IgD-negative memory B cell (primary cell): ENCODE measurements around the gene ANKRD53. TPM values are rescaled to one million over a fixed set of nuclear protein-coding genes. Genes with fewer than 3 reads are reported as not detected.

ENCODE experiments used
- H3K27ac Mint-ChIP-seq, 3 donors: one replicate each; pipeline ENCODE4 v1.8.0; 2020 to 2022; ENCODE audit warnings: mild to moderate bottlenecking in 3 of 3, mixed read lengths in 3 of 3, moderate library complexity in 1 of 3
- H3K27me3 Mint-ChIP-seq: one replicate; pipeline ENCODE4 v1.8.0; 2021; ENCODE audit warnings: mixed read lengths
- H3K36me3 Mint-ChIP-seq: one replicate; pipeline ENCODE4 v1.8.0; 2020; ENCODE audit warnings: mild to moderate bottlenecking, mixed read lengths
- H3K4me1 Mint-ChIP-seq, 3 donors: one replicate each; pipeline ENCODE4 v1.8.0; 2020 to 2022; ENCODE audit warnings: mixed read lengths in 3 of 3, mild to moderate bottlenecking in 1 of 3
- H3K4me3 Mint-ChIP-seq, 4 donors: one replicate each; pipeline ENCODE4 v1.8.0; 2020 to 2022; ENCODE audit warnings: mild to moderate bottlenecking in 4 of 4, mixed read lengths in 4 of 4, moderate library complexity in 3 of 4
- H3K9me3 Mint-ChIP-seq, 3 donors: one replicate each; pipeline ENCODE4 v1.8.0; 2020 to 2021; ENCODE audit warnings: mixed read lengths in 3 of 3, mild to moderate bottlenecking in 1 of 3
- polyA plus RNA-seq: library from polyadenylated mRNA; unstranded; fragments of 300-500 nt; fragmentation: Illumina TruSeq; gene quantifications from one replicate; pipeline ENCODE4 v1.2.3, GENCODE V29; 2021

The ANKRD53 gene
- polyA plus RNA-seq, 1 donor from 2014 or later = not detected

DNA sequence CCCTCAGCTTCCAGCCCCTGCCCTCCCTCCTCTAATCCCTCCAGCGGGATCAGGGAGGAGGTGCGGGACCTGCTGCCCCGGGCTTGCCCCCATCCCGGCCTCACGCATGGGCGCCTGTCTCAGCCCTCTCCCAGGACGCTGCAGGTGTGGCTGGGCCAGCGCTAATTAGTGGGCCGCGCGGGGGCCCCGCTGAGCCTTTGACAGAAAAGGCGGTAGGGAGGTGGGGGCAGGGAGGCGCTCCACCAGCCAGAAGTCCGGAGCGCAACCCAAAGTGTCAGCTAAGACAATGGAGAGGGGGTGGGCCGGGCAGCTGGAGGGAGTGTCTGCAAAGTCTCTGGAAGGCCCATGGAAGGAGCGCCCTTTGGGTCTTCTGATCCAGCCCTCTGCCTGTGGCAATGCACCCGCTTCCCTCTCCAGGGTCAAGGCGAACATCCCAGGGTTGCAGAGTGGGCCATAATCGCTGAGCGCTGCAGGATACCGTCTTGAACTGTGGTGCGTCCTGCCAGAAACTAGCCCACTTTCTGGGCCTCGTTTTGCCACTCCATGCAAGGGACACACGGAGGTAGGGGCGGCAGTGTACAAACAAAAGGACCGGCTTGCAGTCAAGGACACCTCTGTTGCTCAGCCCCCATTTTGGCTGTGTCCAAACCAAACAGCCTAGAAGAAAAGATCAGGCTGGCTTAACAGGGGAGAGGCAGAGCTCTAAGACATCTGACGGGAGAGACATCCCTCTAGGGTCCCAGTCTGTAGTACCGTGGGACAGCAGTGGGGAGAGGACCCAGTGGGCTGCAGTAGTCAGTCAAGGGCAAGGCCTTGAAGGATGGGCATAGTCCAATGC is 39.2 kb upstream of the ANKRD53 start:
- peaks cover 8% of the 10 kb centered on the region for H3K27me3 Mint-ChIP-seq
- H3K4me3 Mint-ChIP-seq = no peak overlapping the region
- H3K9me3 Mint-ChIP-seq = no peaks in the 10 kb centered on the region
- H3K27ac Mint-ChIP-seq = no peak overlapping the region
- peaks cover 0 to 4% (median 0%) of the 10 kb centered on the region in 3 donors for H3K4me1 Mint-ChIP-seq
- H3K36me3 Mint-ChIP-seq = peaks cover 5% of the 10 kb centered on the region

- Mint-ChIP-seq H3K4me1 (peaks cover 0 to 4% (median 0%) of the 10 kb centered on the region in 3 donors), H3K4me3 (peak overlapping the region in 1 of 4 donors; percentile 17), H3K36me3 (peaks cover 5% of the 10 kb centered on the region), H3K27ac (no peak overlapping the region), H3K27me3 (peaks cover 13% of the 10 kb centered on the region), H3K9me3 (no peaks in the 10 kb centered on the region)
Measured at GRCh38 chr2:70939839-70940580, 38.4 kb upstream of the ANKRD53 start.

DNA sequence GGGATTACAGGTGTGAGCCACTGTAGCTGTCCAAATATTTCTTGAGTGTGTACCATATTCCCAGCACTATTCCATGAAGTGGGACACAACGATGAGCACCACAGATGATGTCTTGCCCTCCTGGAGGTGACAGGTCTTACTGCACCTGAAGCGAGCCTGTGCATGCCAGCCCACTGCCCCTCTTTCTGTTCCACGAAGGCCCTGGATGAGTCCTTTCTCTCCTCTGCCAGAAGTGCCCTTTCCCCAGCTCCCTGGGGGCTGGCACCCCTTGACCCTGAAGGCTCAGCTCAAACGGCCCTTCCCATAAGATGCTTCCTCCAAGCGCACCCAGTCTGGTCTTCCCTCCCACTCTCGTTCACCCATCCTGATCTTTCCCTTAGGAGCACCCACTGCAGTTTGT is 37.2 kb upstream of the ANKRD53 start:
- Mint-ChIP-seq H3K4me3 (no peak overlapping the region), H3K27ac (peak overlapping the region in 1 of 3 donors; percentile 18), H3K4me1 (peaks cover 0 to 9% (median 0%) of the 10 kb centered on the region in 3 donors), H3K27me3 (peaks cover 15% of the 10 kb centered on the region), H3K9me3 (no peaks in the 10 kb centered on the region), H3K36me3 (peaks cover 5% of the 10 kb centered on the region)

- peaks cover 0 to 5% (median 0%) of the 10 kb centered on the region in 3 donors for H3K4me1 Mint-ChIP-seq
- H3K4me3 Mint-ChIP-seq = no peak overlapping the region
- H3K27ac Mint-ChIP-seq = peak overlapping the region in 1 of 3 donors; percentile 18
- peaks cover 15% of the 10 kb centered on the region for H3K27me3 Mint-ChIP-seq
- no peaks in the 10 kb centered on the region for H3K9me3 Mint-ChIP-seq
- peaks cover 2% of the 10 kb centered on the region for H3K36me3 Mint-ChIP-seq
Measured at GRCh38 chr2:70941701-70942100, 36.7 kb upstream of the ANKRD53 start.

DNA sequence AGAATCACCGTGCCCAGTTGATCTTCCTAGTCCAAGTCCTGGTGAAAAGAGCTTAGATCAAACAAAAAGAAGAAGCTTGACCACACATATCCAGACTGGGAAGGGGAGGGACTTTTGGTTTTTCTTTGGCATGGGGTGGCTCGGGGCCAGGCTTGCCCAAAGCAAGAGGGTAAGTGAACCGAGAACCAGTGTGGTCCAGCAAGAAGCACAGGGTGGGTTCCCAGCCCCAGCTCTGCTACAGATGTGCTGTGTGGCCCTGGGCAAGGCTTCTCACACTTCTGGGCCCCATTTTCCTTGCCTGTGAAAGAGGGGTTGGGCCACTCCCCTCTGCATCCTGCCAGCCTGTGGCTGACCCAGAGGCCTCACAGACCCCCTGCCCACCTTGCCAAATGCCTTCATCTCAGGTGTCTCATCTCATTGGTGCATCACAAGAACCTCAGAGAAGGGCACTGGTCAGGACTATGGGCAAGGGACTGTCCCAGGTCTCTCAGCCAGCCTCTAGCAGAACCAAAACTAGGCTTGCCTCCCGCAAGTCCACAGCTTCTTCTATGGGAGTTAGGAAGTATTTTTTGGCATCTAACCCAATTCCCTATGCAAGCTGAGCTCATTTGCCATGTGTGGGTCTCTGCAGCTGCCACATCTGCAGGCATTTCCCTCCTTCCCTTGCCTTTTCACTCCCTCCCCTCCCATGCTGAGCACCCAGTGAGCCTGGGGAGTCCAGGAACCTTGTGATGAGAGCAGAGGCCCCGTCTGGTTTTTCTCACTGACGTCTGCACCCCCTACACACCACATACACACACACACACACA is 35.8 kb upstream of the ANKRD53 start:
- H3K36me3 Mint-ChIP-seq = peaks cover 2% of the 10 kb centered on the region
- no peak overlapping the region for H3K4me3 Mint-ChIP-seq
- H3K9me3 Mint-ChIP-seq = no peaks in the 10 kb centered on the region
- peaks cover 18% of the 10 kb centered on the region for H3K27me3 Mint-ChIP-seq
- peaks cover 0 to 5% (median 4%) of the 10 kb centered on the region in 3 donors for H3K4me1 Mint-ChIP-seq
- no peak overlapping the region for H3K27ac Mint-ChIP-seq

DNA sequence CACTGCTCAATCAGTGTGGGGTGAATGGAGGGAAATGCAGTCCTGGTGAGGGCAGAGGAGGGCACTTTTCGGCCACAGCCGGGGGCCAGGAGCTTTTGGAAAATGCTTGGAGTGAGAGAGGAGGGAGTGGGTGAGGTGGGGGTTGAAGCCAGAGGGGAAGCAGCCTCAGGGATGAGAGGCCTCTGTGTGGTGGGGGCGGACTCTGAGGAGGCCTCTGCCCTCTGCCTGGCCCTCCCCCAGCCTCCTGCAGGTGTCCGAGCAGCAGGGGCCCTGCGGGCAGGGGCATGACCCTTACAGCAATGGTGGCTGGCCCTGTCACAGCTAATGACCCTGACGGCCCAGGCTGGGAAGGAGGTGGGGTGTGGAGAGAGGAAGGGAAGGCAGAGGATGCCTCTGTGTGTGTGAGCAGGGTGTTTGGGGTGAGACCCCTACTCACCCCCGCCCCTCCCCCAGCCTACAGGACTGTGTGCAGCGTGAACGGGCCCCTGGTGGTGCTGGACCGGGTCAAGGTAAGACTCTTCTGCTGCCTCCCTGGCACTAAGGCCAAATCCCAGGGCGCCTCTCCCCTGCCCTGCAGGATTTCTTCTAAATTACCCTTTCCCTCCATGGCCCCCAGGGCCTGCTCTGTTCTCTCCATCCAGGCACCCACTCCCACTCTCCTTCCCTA is 35.1 kb upstream of the ANKRD53 start:
- Mint-ChIP-seq H3K36me3 (peaks cover 2% of the 10 kb centered on the region), H3K27me3 (peaks cover 24% of the 10 kb centered on the region), H3K27ac (no peak overlapping the region), H3K4me3 (no peak overlapping the region), H3K4me1 (peaks cover 0 to 9% (median 8%) of the 10 kb centered on the region in 3 donors), H3K9me3 (no peaks in the 10 kb centered on the region)

- Mint-ChIP-seq H3K27me3 (peaks cover 21% of the 10 kb centered on the region), H3K4me3 (no peak overlapping the region), H3K4me1 (peaks cover 0 to 9% (median 9%) of the 10 kb centered on the region in 3 donors), H3K36me3 (peaks cover 2% of the 10 kb centered on the region), H3K9me3 (no peaks in the 10 kb centered on the region), H3K27ac (no peak overlapping the region)
Measured at GRCh38 chr2:70944111-70944690, 34.2 kb upstream of the ANKRD53 start.

- Mint-ChIP-seq H3K36me3 (no peaks in the 10 kb centered on the region), H3K4me3 (no peak overlapping the region), H3K27me3 (peaks cover 21% of the 10 kb centered on the region), H3K4me1 (peaks cover 0 to 9% (median 9%) of the 10 kb centered on the region in 3 donors), H3K27ac (no peak overlapping the region), H3K9me3 (no peaks in the 10 kb centered on the region)
Measured at GRCh38 chr2:70946832-70947442, 31.5 kb upstream of the ANKRD53 start.

- no peaks in the 10 kb centered on the region for H3K36me3 Mint-ChIP-seq
- H3K4me1 Mint-ChIP-seq = peaks cover 0 to 9% (median 9%) of the 10 kb centered on the region in 3 donors
- H3K4me3 Mint-ChIP-seq = peak overlapping the region in 2 of 4 donors; percentile 35 to 82
- H3K9me3 Mint-ChIP-seq = no peaks in the 10 kb centered on the region
- peak overlapping the region in 1 of 3 donors; percentile 41 for H3K27ac Mint-ChIP-seq
- H3K27me3 Mint-ChIP-seq = peaks cover 21% of the 10 kb centered on the region
Measured at GRCh38 chr2:70947556-70948184, 30.8 kb upstream of the ANKRD53 start.

DNA sequence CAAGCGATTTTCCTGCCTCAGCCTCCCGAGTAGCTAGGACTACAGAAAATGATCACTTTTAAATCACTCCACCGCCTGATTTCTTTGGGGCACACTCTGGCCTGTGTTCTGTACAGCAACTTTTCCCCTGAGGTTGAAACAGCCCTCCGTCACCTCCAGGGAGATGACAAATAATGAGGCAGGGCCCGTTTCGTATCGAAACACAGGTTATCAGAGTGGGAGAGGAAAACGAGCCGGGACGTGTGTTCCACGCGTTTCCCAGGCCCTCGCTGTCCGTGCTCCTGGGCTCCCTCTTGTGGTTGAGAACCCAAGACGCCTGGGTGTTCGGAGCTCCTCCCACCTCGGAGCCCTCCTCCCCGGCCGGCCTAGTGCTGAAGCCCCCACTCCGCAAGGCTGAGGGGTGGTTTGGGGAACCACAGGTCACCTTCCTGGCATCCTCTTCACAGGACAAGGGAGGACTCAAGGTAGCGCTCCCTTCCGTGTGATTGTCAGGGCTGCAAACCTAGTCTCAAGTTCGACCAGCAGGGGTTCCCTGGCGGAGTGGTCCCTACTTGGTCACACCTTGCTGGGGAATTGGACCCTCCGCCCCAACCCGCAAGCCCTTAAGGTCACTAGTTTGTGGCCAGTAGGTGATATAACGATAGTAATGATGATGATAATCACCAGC is 30.0 kb upstream of the ANKRD53 start:
- peak overlapping the region; percentile 13 to 84 (median 48) for H3K4me3 Mint-ChIP-seq
- H3K27me3 Mint-ChIP-seq = peaks cover 22% of the 10 kb centered on the region
- peaks cover 0 to 9% (median 9%) of the 10 kb centered on the region in 3 donors for H3K4me1 Mint-ChIP-seq
- H3K27ac Mint-ChIP-seq = peak overlapping the region in 1 of 3 donors; percentile 41
- no peaks in the 10 kb centered on the region for H3K36me3 Mint-ChIP-seq
- H3K9me3 Mint-ChIP-seq = no peaks in the 10 kb centered on the region

GRCh38 chr2:70949086-70949485 is 29.3 kb upstream of the ANKRD53 start:
- no peak overlapping the region for H3K27ac Mint-ChIP-seq
- no peaks in the 10 kb centered on the region for H3K9me3 Mint-ChIP-seq
- peaks cover 0 to 9% (median 9%) of the 10 kb centered on the region in 3 donors for H3K4me1 Mint-ChIP-seq
- H3K36me3 Mint-ChIP-seq = no peaks in the 10 kb centered on the region
- peaks cover 23% of the 10 kb centered on the region for H3K27me3 Mint-ChIP-seq
- peak overlapping the region in 1 of 4 donors; percentile 38 for H3K4me3 Mint-ChIP-seq

DNA sequence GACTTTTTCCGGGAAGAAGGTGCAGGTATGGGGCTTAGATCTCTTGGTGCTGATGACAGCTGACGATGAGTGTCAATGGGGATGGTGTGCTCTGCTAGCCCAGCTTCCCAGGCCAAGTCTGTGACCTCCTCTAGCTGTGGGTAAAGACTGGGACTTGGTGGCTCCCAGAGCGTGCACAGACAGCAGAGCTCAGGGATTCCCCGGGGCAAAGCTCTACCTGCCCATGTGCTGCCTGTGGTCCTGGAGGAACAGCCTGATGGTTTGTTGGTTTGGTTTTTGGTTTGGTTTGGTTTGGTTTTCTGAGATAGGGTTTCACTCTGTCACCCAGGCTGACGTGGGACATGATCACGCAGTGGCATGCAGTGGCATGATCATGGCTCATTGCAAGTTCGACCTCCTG is 23.5 kb upstream of the ANKRD53 start:
- Mint-ChIP-seq H3K4me3 (no peak overlapping the region), H3K27me3 (peaks cover 34% of the 10 kb centered on the region), H3K27ac (no peak overlapping the region), H3K9me3 (no peaks in the 10 kb centered on the region), H3K4me1 (peaks cover 0 to 3% (median 0%) of the 10 kb centered on the region in 3 donors), H3K36me3 (no peaks in the 10 kb centered on the region)

DNA sequence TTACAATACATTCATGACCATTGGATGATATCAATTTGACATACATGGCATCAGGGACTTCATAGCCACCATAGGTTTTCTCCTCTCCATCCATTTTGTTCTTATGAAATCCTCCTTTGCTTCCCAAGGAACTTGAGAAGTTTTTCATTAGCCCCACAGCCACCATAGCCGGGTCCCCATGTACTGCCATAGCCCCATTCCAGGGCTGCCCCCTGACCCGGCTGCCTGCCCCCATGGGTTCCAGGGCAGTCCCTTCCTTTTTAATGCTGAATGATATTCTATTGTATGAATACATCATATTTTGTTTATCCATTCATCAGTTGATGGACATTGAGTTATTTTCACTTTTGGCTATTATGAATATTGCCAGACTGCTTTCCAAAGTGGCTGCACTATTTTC is 22.3 kb upstream of the ANKRD53 start:
- no peak overlapping the region for H3K27ac Mint-ChIP-seq
- no peak overlapping the region for H3K4me3 Mint-ChIP-seq
- no peaks in the 10 kb centered on the region for H3K36me3 Mint-ChIP-seq
- H3K9me3 Mint-ChIP-seq = no peaks in the 10 kb centered on the region
- peaks cover 34% of the 10 kb centered on the region for H3K27me3 Mint-ChIP-seq
- peaks cover 0 to 3% (median 0%) of the 10 kb centered on the region in 3 donors for H3K4me1 Mint-ChIP-seq
